Measurements from ENCODE around the gene ALOX5.

The ALOX5 gene

DNA sequence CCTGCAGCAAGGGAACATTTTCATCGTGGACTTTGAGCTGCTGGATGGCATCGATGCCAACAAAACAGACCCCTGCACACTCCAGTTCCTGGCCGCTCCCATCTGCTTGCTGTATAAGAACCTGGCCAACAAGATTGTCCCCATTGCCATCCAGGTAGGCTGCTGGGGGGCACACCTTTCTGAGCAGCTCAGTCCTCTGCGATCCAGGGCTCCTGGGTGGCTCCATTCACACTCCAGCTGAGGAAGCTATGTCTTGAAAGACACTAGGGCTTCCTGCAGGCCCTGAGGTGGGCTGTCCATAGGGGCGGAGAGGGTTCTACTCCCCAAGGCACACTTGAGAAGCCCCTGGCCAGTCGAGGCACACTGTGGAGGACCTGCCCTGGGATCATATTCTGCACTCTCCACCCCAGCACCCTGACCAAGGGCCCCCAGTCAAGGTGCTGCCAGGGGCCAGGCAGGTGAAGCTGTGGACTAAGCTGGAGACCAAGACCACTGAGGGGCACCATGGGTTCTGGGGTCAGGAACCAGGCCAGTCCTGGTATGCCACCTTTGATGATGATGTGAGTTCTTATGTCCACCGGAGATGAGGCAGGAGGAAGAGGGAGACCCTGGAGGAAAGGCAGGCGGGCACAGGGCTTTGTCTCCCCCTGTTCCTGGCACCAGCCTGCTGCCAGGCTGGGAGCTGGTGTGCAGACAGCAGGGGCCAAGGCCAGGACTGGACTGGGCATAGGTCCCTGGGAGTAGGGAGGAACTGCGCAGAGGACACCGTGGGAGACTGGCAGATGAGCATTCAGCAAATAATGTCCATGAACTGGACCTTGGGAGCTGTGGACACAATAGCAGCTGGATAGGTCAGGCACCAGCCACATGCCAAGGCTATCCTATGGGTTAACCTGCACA, 54.8 kb downstream of the ALOX5 start:
- no peak overlapping the region for H3K4me3 ChIP-seq (replicated peaks; ENCODE audit: low read depth, low read length)
- no peak for DNase-seq (ENCODE audit: low read depth)
- TF ChIP-seq, protein P1, sequence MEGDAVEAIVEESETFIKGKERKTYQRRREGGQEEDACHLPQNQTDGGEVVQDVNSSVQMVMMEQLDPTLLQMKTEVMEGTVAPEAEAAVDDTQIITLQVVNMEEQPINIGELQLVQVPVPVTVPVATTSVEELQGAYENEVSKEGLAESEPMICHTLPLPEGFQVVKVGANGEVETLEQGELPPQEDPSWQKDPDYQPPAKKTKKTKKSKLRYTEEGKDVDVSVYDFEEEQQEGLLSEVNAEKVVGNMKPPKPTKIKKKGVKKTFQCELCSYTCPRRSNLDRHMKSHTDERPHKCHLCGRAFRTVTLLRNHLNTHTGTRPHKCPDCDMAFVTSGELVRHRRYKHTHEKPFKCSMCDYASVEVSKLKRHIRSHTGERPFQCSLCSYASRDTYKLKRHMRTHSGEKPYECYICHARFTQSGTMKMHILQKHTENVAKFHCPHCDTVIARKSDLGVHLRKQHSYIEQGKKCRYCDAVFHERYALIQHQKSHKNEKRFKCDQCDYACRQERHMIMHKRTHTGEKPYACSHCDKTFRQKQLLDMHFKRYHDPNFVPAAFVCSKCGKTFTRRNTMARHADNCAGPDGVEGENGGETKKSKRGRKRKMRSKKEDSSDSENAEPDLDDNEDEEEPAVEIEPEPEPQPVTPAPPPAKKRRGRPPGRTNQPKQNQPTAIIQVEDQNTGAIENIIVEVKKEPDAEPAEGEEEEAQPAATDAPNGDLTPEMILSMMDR (IDR thresholded peaks at IDR 0.05; ENCODE audit: low read length, missing control alignments), result no peak

DNA sequence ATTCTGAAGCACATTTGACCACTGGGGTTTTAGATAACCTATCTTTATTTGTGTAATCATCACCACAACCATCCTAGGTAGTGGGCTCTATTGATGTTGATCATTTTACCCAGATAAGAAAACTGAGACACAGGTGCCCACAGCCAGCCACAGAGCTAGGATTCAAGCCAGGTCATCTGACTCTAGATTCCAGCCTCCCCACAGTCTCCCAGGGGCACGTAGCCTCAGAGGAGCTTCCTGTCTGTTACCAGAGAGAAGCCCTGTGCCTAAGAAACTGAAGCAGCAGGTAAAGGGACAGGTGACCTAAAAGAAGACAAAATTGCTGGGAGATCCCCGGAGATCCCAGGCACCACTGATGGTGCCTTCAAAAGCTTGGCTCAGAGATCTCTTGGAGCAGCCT, 55.8 kb downstream of the ALOX5 start:
- TF ChIP-seq, protein P1 (IDR thresholded peaks at IDR 0.05; ENCODE audit: low read length, missing control alignments), result no peak
- DNase-seq (ENCODE audit: low read depth), result no peak
- no peak overlapping the region for H3K4me3 ChIP-seq (replicated peaks; ENCODE audit: low read depth, low read length)

DNA sequence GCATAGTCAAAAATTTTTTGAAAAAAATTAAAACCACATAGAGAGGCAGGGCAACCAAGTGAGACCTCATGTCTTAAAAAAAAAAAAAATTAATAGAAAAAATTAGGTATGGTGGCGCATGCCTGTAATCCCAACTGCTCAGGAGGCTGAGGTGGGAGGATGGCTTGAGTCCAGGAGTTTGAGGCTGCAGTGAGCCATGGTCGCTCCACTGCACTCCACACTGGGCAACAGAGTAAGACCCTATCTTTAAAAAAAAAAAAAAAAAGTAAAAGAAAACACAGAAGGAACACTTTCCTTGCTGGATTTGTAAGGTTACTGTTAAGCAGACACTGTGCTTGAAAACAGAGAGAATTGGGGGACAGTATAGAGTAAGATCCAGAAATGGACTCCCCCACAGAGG, 58.1 kb downstream of the ALOX5 start:
- no peak overlapping the region for H3K4me3 ChIP-seq (replicated peaks; ENCODE audit: low read depth, low read length)
- TF ChIP-seq, protein P1 (IDR thresholded peaks at IDR 0.05; ENCODE audit: low read length, missing control alignments), result no peak
- DNase-seq (ENCODE audit: low read depth), result no peak

DNA sequence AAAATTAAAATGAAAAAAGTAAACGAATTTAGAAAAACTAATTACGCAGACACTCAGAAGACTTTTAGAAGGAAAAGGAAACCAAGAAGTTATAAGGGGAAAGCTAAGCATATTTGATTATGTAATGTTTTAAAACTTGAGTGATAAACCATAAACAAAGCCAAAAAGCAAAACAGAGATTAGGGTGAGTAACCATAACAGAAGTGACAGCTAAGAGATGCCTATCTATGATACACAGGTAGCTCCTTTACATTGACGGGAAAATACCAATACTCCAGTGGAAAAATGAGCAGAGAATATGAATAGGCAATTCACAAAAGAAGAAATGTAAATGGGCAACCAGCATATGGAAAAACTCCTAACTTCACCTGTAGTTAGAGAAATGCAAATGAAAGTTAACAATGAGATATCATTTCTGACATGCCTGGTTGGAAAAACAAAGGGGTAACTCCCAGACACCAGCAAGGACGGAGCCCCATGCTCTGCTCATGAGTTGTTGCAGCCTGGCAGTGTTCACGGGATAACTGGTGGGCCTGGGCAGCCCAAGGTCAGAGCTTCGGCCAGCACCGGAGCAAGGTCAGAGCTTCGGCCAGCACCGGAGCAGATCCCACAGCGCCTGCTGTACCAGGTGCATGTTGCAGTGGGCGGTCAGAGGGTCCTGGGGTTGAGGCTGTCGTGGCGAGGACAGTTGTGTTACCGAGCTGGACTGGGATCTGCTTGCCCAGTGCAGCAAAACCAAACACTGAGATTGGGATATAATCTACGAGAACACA, 58.9 kb downstream of the ALOX5 start:
- no peak for DNase-seq (ENCODE audit: low read depth)
- H3K4me3 ChIP-seq (replicated peaks; ENCODE audit: low read depth, low read length), result no peak overlapping the region
- TF ChIP-seq, protein P1 (IDR thresholded peaks at IDR 0.05; ENCODE audit: low read length, missing control alignments), result no peak

DNA sequence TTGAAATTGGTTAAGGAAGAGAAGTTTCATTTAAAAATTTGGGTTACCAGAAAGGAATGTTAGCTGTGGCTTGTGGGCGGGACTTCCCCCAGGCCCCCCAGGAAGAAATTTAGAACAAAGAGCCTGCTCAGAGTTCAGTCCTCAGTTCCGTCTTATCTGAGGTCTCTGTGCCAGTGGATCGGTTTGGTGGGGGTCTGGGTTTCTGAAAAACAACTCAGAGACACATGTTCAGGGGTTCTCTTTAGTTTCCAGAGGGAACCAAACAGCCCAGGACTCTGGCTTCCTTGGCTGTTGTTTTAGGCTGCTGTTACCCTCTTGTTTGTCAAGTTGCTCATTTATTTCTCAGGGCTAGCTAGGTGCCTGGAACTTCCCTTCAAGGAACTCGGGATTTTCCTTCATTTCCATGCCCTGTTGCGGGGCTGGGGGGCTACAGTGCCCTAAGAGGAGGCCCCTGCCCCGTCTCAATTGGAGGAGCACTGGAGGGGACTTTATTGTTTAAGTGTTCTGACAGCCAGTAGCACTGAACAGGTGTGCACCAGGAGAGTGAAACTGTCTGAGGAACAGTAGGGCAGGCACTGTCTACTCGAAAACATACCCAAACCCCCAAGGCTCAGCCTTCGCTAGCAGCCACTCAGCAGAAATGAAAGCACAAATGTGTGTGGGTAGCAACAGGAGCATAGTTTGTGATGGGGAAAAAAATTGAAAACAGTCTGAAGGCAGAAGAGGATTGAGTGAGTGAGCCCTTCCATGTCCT, 59.9 kb downstream of the ALOX5 start:
- no peak for DNase-seq (ENCODE audit: low read depth)
- TF ChIP-seq, protein P1 (IDR thresholded peaks at IDR 0.05; ENCODE audit: low read length, missing control alignments), result no peak
- H3K4me3 ChIP-seq (replicated peaks; ENCODE audit: low read depth, low read length), result no peak overlapping the region

DNA sequence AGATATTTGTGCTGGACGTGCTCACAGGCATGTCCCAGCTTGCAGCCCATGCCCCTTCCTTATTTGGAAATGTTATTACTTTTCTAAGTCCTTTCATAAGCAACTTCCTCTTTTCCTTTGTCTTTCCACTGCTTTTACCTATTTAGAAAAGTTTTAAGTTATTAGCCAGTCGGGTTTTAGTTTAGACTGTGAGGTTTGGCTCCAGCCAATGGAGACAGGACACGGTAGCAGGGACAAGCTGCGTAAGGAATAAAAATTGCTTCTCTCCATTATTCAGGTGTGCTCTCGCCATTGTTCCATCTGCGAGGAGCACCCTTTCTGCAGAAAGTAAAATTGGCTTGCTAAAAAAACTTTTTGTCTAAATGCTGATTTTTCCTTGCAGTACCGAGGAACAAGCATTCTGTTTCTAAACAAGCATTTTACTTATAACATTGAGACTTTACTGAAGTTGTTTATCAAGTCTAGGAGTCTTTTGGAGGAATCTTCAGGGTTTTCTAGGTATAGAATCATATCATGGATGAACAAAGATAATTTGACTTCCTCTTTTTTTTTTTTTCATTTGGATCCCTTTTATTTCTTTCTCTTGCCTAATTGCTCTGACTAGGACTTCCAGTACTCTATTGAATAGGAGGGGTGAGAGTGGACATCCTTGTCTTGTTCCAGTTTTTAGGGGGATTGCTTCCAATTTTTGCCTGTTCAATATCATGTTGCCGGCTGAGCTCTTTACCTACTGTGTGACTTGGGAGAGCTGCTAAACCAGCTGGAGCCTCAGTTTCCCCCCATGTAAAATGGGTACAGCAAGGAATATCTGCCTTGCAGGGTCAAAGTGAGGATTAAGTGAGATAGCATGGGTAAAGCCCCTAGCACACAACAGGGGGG, 63.8 kb downstream of the ALOX5 start:
- no peak overlapping the region for H3K4me3 ChIP-seq (replicated peaks; ENCODE audit: low read depth, low read length)
- TF ChIP-seq, protein P1 (IDR thresholded peaks at IDR 0.05; ENCODE audit: low read length, missing control alignments), result no peak
- no peak for DNase-seq (ENCODE audit: low read depth)

Data from fibroblast of pulmonary artery (primary cell).